Thymus (tissue), 11 donors: ENCODE data around the gene FNBP1. TPM values are rescaled to one million over a fixed set of nuclear protein-coding genes. Genes with fewer than 3 reads are reported as not detected.

Source experiments
- DNase-seq, 9 donors: peaks; one replicate each; pipeline ENCODE4 v3.0.0-alpha.2; 2013; ENCODE audit warnings: low spot score in 9 of 9, low read depth in 6 of 9, missing footprints in 1 of 9
- H3K27ac ChIP-seq, 2 donors: one replicate each; pipeline ENCODE4 v1.5.1; 2013; ENCODE audit warnings: control low read depth in 1 of 2, low read depth in 1 of 2, low read length in 1 of 2, mild to moderate bottlenecking in 1 of 2, moderate library complexity in 1 of 2
- H3K27me3 ChIP-seq, 2 donors: one replicate each; pipeline ENCODE4 v1.5.1; 2013; ENCODE audit warnings: low read length in 1 of 2; ENCODE audit not compliant: control insufficient read depth in 2 of 2, insufficient read depth in 1 of 2
- H3K36me3 ChIP-seq, 2 donors: one replicate each; pipeline ENCODE4 v1.5.1; 2013; ENCODE audit warnings: low read length in 1 of 2, mild to moderate bottlenecking in 1 of 2, moderate library complexity in 1 of 2; ENCODE audit not compliant: control insufficient read depth in 2 of 2, insufficient read depth in 2 of 2
- H3K4me1 ChIP-seq, 2 donors: one replicate each; pipeline ENCODE4 v1.5.1; 2013; ENCODE audit warnings: low read length in 2 of 2; ENCODE audit not compliant: control insufficient read depth in 2 of 2, insufficient read depth in 2 of 2
- H3K4me3 ChIP-seq, 2 donors: one replicate each; pipeline ENCODE4 v1.5.1; 2013; ENCODE audit warnings: low read length in 2 of 2, control low read depth in 1 of 2, mild to moderate bottlenecking in 1 of 2
- H3K9me3 ChIP-seq, 2 donors: one replicate each; pipeline ENCODE4 v1.5.1; 2013; ENCODE audit warnings: low read length in 1 of 2, mild to moderate bottlenecking in 1 of 2; ENCODE audit not compliant: control insufficient read depth in 2 of 2, insufficient read depth in 1 of 2
- WGBS: extraction: QIAGEN DNeasy Blood & Tissue Kit; methylation state at CpG from one replicate; pipeline ENCODE4 v1.1.7; 2013; 5-methylcytosine and 5-hydroxymethylcytosine counted together
- polyA plus RNA-seq: library from polyadenylated mRNA; stranded (reverse); fragments of 200-250 nt; gene quantifications from one replicate; pipeline ENCODE4 v1.2.3, GENCODE V29; 2013
- total RNA-seq: library from RNA; stranded (reverse); fragments of 120-200 nt; gene quantifications from one replicate; pipeline ENCODE4 v1.2.4, GENCODE V29; 2013
- donor health status: healthy.

FNBP1 gene
- total and polyA plus RNA-seq, 2 donors: 79.6 to 82.8 TPM

- no peaks in the 10 kb centered on the region for H3K9me3 ChIP-seq
- no peaks in the 10 kb centered on the region for H3K27me3 ChIP-seq
- peaks cover 37 to 90% of the 10 kb centered on the region in 2 donors for H3K4me1 ChIP-seq
- 41% methylated on average over 37 of the region's 37 CpGs for WGBS
- H3K27ac ChIP-seq: peak overlapping the region; percentile 97 to 98
- peak in 6 of 9 donors; percentile 58 to 91 (median 75) for DNase-seq
- H3K4me3 ChIP-seq: peak overlapping the region; percentile 52 to 84
- H3K36me3 ChIP-seq: peaks cover 7 to 38% of the 10 kb centered on the region in 2 donors
Measured at GRCh38 chr9:129889941-129890717, 152.9 kb downstream of the FNBP1 start.

GRCh38 chr9:129889122-129889940 lies 153.7 kb downstream of the FNBP1 start:
- peak overlapping the region; percentile 97 to 98 for H3K27ac ChIP-seq
- H3K36me3 ChIP-seq: peaks cover 7 to 35% of the 10 kb centered on the region in 2 donors
- peaks cover 0 to 2% of the 10 kb centered on the region in 2 donors for H3K9me3 ChIP-seq
- no peaks in the 10 kb centered on the region for H3K27me3 ChIP-seq
- H3K4me1 ChIP-seq: peaks cover 31 to 90% of the 10 kb centered on the region in 2 donors
- 52% methylated on average over 31 of the region's 31 CpGs for WGBS
- DNase-seq: peak in 3 of 9 donors; percentile 41 to 73 (median 53)
- peak overlapping the region; percentile 67 to 84 for H3K4me3 ChIP-seq

GRCh38 chr9:129888293-129889121 lies 154.5 kb downstream of the FNBP1 start:
- WGBS: 4% methylated on average over 29 of the region's 29 CpGs
- H3K27ac ChIP-seq: peak overlapping the region; percentile 97 to 98
- peaks cover 0 to 3% of the 10 kb centered on the region in 2 donors for H3K9me3 ChIP-seq
- DNase-seq: peak in 8 of 9 donors; percentile 80 to 97 (median 90)
- peaks cover 36 to 90% of the 10 kb centered on the region in 2 donors for H3K4me1 ChIP-seq
- H3K36me3 ChIP-seq: peaks cover 7 to 37% of the 10 kb centered on the region in 2 donors
- peak overlapping the region; percentile 67 to 84 for H3K4me3 ChIP-seq
- no peaks in the 10 kb centered on the region for H3K27me3 ChIP-seq

- peak in 5 of 9 donors; percentile 65 to 83 (median 66) for DNase-seq
- H3K4me3 ChIP-seq: peak overlapping the region; percentile 67 to 84
- H3K27ac ChIP-seq: peak overlapping the region; percentile 97 to 98
- H3K27me3 ChIP-seq: no peaks in the 10 kb centered on the region
- peaks cover 11 to 33% of the 10 kb centered on the region in 2 donors for H3K36me3 ChIP-seq
- peaks cover 28 to 86% of the 10 kb centered on the region in 2 donors for H3K4me1 ChIP-seq
- 11% methylated on average over 27 of the region's 27 CpGs for WGBS
- peaks cover 0 to 3% of the 10 kb centered on the region in 2 donors for H3K9me3 ChIP-seq
Measured at GRCh38 chr9:129887334-129888292, 155.4 kb downstream of the FNBP1 start.

- H3K27me3 ChIP-seq: no peaks in the 10 kb centered on the region
- H3K36me3 ChIP-seq: peaks cover 15 to 27% of the 10 kb centered on the region in 2 donors
- H3K4me1 ChIP-seq: peaks cover 25 to 89% of the 10 kb centered on the region in 2 donors
- H3K4me3 ChIP-seq: peak overlapping the region; percentile 67 to 84
- peaks cover 0 to 3% of the 10 kb centered on the region in 2 donors for H3K9me3 ChIP-seq
- WGBS: 20% methylated on average over 20 of the region's 20 CpGs
- H3K27ac ChIP-seq: peak overlapping the region; percentile 97 to 98
- peak in 4 of 9 donors; percentile 65 to 89 (median 76) for DNase-seq
Measured at GRCh38 chr9:129886226-129887174, 156.5 kb downstream of the FNBP1 start.

GRCh38 chr9:129885670-129886106 lies 157.3 kb downstream of the FNBP1 start:
- peak in 5 of 9 donors; percentile 82 to 93 (median 87) for DNase-seq
- WGBS: under 1% methylated on average over 27 of the region's 27 CpGs
- peak overlapping the region; percentile 97 to 98 for H3K27ac ChIP-seq
- H3K36me3 ChIP-seq: peaks cover 15 to 23% of the 10 kb centered on the region in 2 donors
- peaks cover 0 to 3% of the 10 kb centered on the region in 2 donors for H3K9me3 ChIP-seq
- H3K4me1 ChIP-seq: peaks cover 21 to 89% of the 10 kb centered on the region in 2 donors
- H3K27me3 ChIP-seq: no peaks in the 10 kb centered on the region
- peak overlapping the region; percentile 67 to 84 for H3K4me3 ChIP-seq

GRCh38 chr9:129885018-129885669 lies 157.8 kb downstream of the FNBP1 start:
- peak overlapping the region; percentile 67 to 84 for H3K4me3 ChIP-seq
- peaks cover 21 to 90% of the 10 kb centered on the region in 2 donors for H3K4me1 ChIP-seq
- peak in 2 of 9 donors; percentile 32 to 72 for DNase-seq
- no peaks in the 10 kb centered on the region for H3K27me3 ChIP-seq
- peaks cover 14 to 23% of the 10 kb centered on the region in 2 donors for H3K36me3 ChIP-seq
- peak overlapping the region; percentile 97 to 98 for H3K27ac ChIP-seq
- 9% methylated on average over 27 of the region's 27 CpGs for WGBS
- H3K9me3 ChIP-seq: peaks cover 0 to 3% of the 10 kb centered on the region in 2 donors
